ENCODE data around the gene C12orf54.
"Not testable (repeated sequence)": the region's sequence is repeated elsewhere in the genome, so short reads cannot be mapped to it uniquely, and the experiment has no call there.

Gene C12orf54

GRCh38 chr12:48514728-48515127 lies 32.4 kb downstream of the C12orf54 start:
- no peak for DNase-seq
- Mint-ChIP-seq H3K36me3 (ENCODE audit: low read depth) (no peaks in the 10 kb centered on the region), H3K9me3 (peaks cover 46% of the 10 kb centered on the region), H3K4me1 (no peaks in the 10 kb centered on the region), H3K4me3 (no peak overlapping the region), H3K27ac (no peak overlapping the region), H3K27me3 (ENCODE audit: low read depth, poor library complexity) (peaks cover 4% of the 10 kb centered on the region)
- TF ChIP-seq CTCF (IDR thresholded peaks at IDR 0.05), result no peak

- H3K9me3 Mint-ChIP-seq; H3K27ac Mint-ChIP-seq; H3K4me3 Mint-ChIP-seq; H3K27me3 Mint-ChIP-seq (ENCODE audit: low read depth, poor library complexity); H3K36me3 Mint-ChIP-seq (ENCODE audit: low read depth); H3K4me1 Mint-ChIP-seq; DNase-seq: not testable (repeated sequence)
Measured at GRCh38 chr12:48520381-48520780, 38.1 kb downstream of the C12orf54 start.

- Mint-ChIP-seq H3K27me3 (ENCODE audit: low read depth, poor library complexity) (peaks cover 15% of the 10 kb centered on the region), H3K36me3 (ENCODE audit: low read depth) (no peaks in the 10 kb centered on the region), H3K9me3 (no peaks in the 10 kb centered on the region), H3K4me1 (no peaks in the 10 kb centered on the region), H3K4me3 (no peak within 1 kb of the TSS), H3K27ac (no peak within 1 kb of the TSS)
- DNase-seq, result no peak
- no peak for TF ChIP-seq CTCF (IDR thresholded peaks at IDR 0.05)
Measured at GRCh38 chr12:48525332-48525731, 43.0 kb downstream of the C12orf54 start, which contains the start of gene OR8S1. OR8S1 (plus strand) TSS chr12:48525632; CDS start chr12:48525632, 0 bp downstream.

- H3K4me3 Mint-ChIP-seq, result no peak overlapping the region
- no peak overlapping the region for H3K27ac Mint-ChIP-seq
- no peak for DNase-seq
- H3K27me3 Mint-ChIP-seq (ENCODE audit: low read depth, poor library complexity), result peaks cover 12% of the 10 kb centered on the region
- H3K4me1 Mint-ChIP-seq, result no peaks in the 10 kb centered on the region
- no peak for TF ChIP-seq CTCF (IDR thresholded peaks at IDR 0.05)
- H3K36me3 Mint-ChIP-seq (ENCODE audit: low read depth), result no peaks in the 10 kb centered on the region
- H3K9me3 Mint-ChIP-seq, result no peaks in the 10 kb centered on the region
Measured at GRCh38 chr12:48527891-48528670, 45.8 kb downstream of the C12orf54 start.

- DNase-seq, result no peak
- Mint-ChIP-seq H3K9me3 (peaks cover 33% of the 10 kb centered on the region), H3K36me3 (ENCODE audit: low read depth) (no peaks in the 10 kb centered on the region), H3K4me1 (no peaks in the 10 kb centered on the region), H3K27ac (no peak overlapping the region), H3K4me3 (no peak overlapping the region), H3K27me3 (ENCODE audit: low read depth, poor library complexity) (peaks cover 12% of the 10 kb centered on the region)
- no peak for TF ChIP-seq CTCF (IDR thresholded peaks at IDR 0.05)
Measured at GRCh38 chr12:48532601-48533000, 50.3 kb downstream of the C12orf54 start.

GRCh38 chr12:48536602-48537001 lies 54.3 kb downstream of the C12orf54 start:
- H3K27me3 Mint-ChIP-seq (ENCODE audit: low read depth, poor library complexity), result peaks cover 12% of the 10 kb centered on the region

More at GRCh38 chr12:48536602-48537001, 54.3 kb downstream of the C12orf54 start:
- no peaks in the 10 kb centered on the region for H3K36me3 Mint-ChIP-seq (ENCODE audit: low read depth)
- peaks cover 33% of the 10 kb centered on the region for H3K9me3 Mint-ChIP-seq
- no peak for DNase-seq
- no peak overlapping the region for H3K27ac Mint-ChIP-seq
- no peaks in the 10 kb centered on the region for H3K4me1 Mint-ChIP-seq
- H3K4me3 Mint-ChIP-seq, result no peak overlapping the region
- no peak for TF ChIP-seq CTCF (IDR thresholded peaks at IDR 0.05)
